ENCODE measurements around the gene NUB1.

Gene NUB1

GRCh38 chr7:151312831-151313809 is 28.5 kb upstream of the NUB1 start:
- no peak for TF ChIP-seq CTCF (IDR thresholded peaks at IDR 0.05; ENCODE audit: low read depth, low read length)
- DNase-seq (ENCODE audit: low read depth, low spot score) = no peak
- in situ Hi-C loops (cut with HindIII; ENCODE audit: low sequenced_read_pairs) = no loop called here
- no peak overlapping the region for H3K4me3 ChIP-seq (ENCODE audit: low read depth, low read length)

- no peak overlapping the region for H3K4me3 ChIP-seq (ENCODE audit: low read depth, low read length)
- in situ Hi-C loops (cut with HindIII; ENCODE audit: low sequenced_read_pairs) = no loop called here
- DNase-seq (ENCODE audit: low read depth, low spot score) = no peak
- TF ChIP-seq CTCF (IDR thresholded peaks at IDR 0.05; ENCODE audit: low read depth, low read length) = no peak
Observed at GRCh38 chr7:151313857-151314256, 27.8 kb upstream of the NUB1 start.

GRCh38 chr7:151314401-151314800 is 27.2 kb upstream of the NUB1 start:
- no peak for DNase-seq (ENCODE audit: low read depth, low spot score)
- no peak overlapping the region for H3K4me3 ChIP-seq (ENCODE audit: low read depth, low read length)
- in situ Hi-C loops (cut with HindIII; ENCODE audit: low sequenced_read_pairs) = no loop called here
- TF ChIP-seq CTCF (IDR thresholded peaks at IDR 0.05; ENCODE audit: low read depth, low read length) = no peak

- DNase-seq (ENCODE audit: low read depth, low spot score) = peak; percentile 61
- TF ChIP-seq CTCF (IDR thresholded peaks at IDR 0.05; ENCODE audit: low read depth, low read length) = peak; percentile 75
- in situ Hi-C loops (cut with HindIII; ENCODE audit: low sequenced_read_pairs) = no loop called here
- H3K4me3 ChIP-seq (ENCODE audit: low read depth, low read length) = no peak overlapping the region
Observed at GRCh38 chr7:151315038-151315655, 26.5 kb upstream of the NUB1 start.

GRCh38 chr7:151316896-151317295 is 24.7 kb upstream of the NUB1 start:
- H3K4me3 ChIP-seq (ENCODE audit: low read depth, low read length) = no peak overlapping the region
- in situ Hi-C loops (cut with HindIII; ENCODE audit: low sequenced_read_pairs) = no loop called here
- no peak for TF ChIP-seq CTCF (IDR thresholded peaks at IDR 0.05; ENCODE audit: low read depth, low read length)
- DNase-seq (ENCODE audit: low read depth, low spot score) = no peak

- H3K4me3 ChIP-seq (ENCODE audit: low read depth, low read length) = no peak overlapping the region
- no peak for DNase-seq (ENCODE audit: low read depth, low spot score)
- TF ChIP-seq CTCF (IDR thresholded peaks at IDR 0.05; ENCODE audit: low read depth, low read length) = no peak
- in situ Hi-C loops (cut with HindIII; ENCODE audit: low sequenced_read_pairs) = no loop called here
Observed at GRCh38 chr7:151317936-151318335, 23.7 kb upstream of the NUB1 start.

All from astrocyte of the spinal cord (primary cell).